DND-41 (cell line): ENCODE measurements around the gene IFT122.

ENCODE experiments used
- ATAC-seq: fragments of 200-7000 bp; cut with Tn5 transposase; 3 replicates; pipeline ENCODE4 v1.9.1; 2021; ENCODE audit warnings: low read depth; ENCODE audit not compliant: insufficient read depth
- DNase-seq: peaks from one replicate; pipeline ENCODE4 v3.0.0-alpha.2; 2020
- H2AFZ ChIP-seq: 2 replicates; pipeline ENCODE4 v1.6.0; 2012; ENCODE audit warnings: low read depth, low read length
- H3K27ac ChIP-seq: 2 replicates; pipeline ENCODE4 v1.5.1; 2012; ENCODE audit warnings: low read length, inconsistent platforms
- H3K27me3 ChIP-seq: fragments of 200-600 bp; sonication (generic); 2 replicates; pipeline ENCODE4 v1.6.0; 2012; ENCODE audit warnings: low read length, mild to moderate bottlenecking, inconsistent platforms; ENCODE audit not compliant: insufficient read depth, poor library complexity
- H3K36me3 ChIP-seq: 2 replicates; pipeline ENCODE4 v1.5.1; 2012; ENCODE audit warnings: low read length, inconsistent platforms; ENCODE audit not compliant: insufficient read depth
- H3K4me1 ChIP-seq: 2 replicates; pipeline ENCODE4 v1.5.1; 2012; ENCODE audit warnings: mild to moderate bottlenecking, low read length; ENCODE audit not compliant: insufficient read depth
- H3K4me2 ChIP-seq: 2 replicates; pipeline ENCODE4 v1.6.0; 2012; ENCODE audit warnings: mild to moderate bottlenecking, moderate library complexity, low read length, inconsistent platforms; ENCODE audit not compliant: insufficient read depth
- H3K4me3 ChIP-seq, 2 experiments: fragments of 200-600 bp in 1 of 2; shearing (Covaris generic) in 1 of 2; 2 replicates each; pipeline ENCODE4 v1.5.1; 2012 to 2016; ENCODE audit warnings: inconsistent platforms in 2 of 2, low read length in 2 of 2, mild to moderate bottlenecking in 2 of 2, low read depth in 1 of 2, moderate library complexity in 1 of 2
- H3K79me2 ChIP-seq: 2 replicates; pipeline ENCODE4 v1.6.0; 2012; ENCODE audit warnings: low read length, inconsistent platforms; ENCODE audit not compliant: insufficient read depth
- H3K9ac ChIP-seq: 2 replicates; pipeline ENCODE4 v1.6.0; 2012; ENCODE audit warnings: low read depth, mild to moderate bottlenecking, inconsistent platforms, low read length, moderate library complexity
- H3K9me3 ChIP-seq: 2 replicates; pipeline ENCODE4 v1.5.1; 2012; ENCODE audit warnings: low read length, moderate library complexity, mild to moderate bottlenecking, inconsistent platforms; ENCODE audit not compliant: insufficient read depth, severe bottlenecking
- H4K20me1 ChIP-seq: 2 replicates; pipeline ENCODE4 v1.6.0; 2012; ENCODE audit warnings: low read length; ENCODE audit not compliant: insufficient read depth
- EZH2 ChIP-seq: IDR thresholded peaks from 3 replicates; pipeline ENCODE4 v1.6.1; 2012; ENCODE audit warnings: borderline replicate concordance, low read depth, mild to moderate bottlenecking, moderate library complexity, low read length, inconsistent platforms; ENCODE audit not compliant: severe bottlenecking
- TF ChIP-seq, protein P1 (sequence below): IDR thresholded peaks from 2 replicates; pipeline ENCODE4 v1.5.1; 2012; ENCODE audit warnings: borderline replicate concordance, low read length, moderate library complexity, mild to moderate bottlenecking; ENCODE audit not compliant: poor library complexity, severe bottlenecking; ENCODE audit errors: extremely low read depth

IFT122 gene

DNA sequence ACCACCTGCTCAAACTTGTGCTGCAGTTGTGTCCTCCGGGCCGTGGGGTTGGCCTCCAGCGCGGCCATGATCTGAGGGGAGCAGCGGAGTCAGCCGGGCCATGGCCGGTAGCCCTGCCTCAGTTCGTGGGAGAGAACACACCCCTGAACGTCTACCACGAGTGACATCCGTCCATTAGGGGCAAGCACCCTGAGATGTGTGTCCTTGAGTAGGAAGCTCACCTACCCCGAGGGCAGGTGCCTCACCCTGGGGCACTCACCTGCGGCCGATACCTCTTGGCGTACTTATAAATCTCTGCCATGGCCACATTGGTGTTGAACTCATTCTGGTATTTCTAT is 116.3 kb downstream of the IFT122 start:
- no peak overlapping the region for H3K27ac ChIP-seq
- no peak overlapping the region for H2AFZ ChIP-seq
- no peak overlapping the region for H3K9ac ChIP-seq
- ATAC-seq, result no peak
- peaks cover 66% of the 10 kb centered on the region for H3K36me3 ChIP-seq
- no peak for TF ChIP-seq EZH2
- TF ChIP-seq, protein P1, sequence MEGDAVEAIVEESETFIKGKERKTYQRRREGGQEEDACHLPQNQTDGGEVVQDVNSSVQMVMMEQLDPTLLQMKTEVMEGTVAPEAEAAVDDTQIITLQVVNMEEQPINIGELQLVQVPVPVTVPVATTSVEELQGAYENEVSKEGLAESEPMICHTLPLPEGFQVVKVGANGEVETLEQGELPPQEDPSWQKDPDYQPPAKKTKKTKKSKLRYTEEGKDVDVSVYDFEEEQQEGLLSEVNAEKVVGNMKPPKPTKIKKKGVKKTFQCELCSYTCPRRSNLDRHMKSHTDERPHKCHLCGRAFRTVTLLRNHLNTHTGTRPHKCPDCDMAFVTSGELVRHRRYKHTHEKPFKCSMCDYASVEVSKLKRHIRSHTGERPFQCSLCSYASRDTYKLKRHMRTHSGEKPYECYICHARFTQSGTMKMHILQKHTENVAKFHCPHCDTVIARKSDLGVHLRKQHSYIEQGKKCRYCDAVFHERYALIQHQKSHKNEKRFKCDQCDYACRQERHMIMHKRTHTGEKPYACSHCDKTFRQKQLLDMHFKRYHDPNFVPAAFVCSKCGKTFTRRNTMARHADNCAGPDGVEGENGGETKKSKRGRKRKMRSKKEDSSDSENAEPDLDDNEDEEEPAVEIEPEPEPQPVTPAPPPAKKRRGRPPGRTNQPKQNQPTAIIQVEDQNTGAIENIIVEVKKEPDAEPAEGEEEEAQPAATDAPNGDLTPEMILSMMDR, result no peak
- H3K4me3 ChIP-seq, result no peak overlapping the region
- no peaks in the 10 kb centered on the region for H3K4me1 ChIP-seq
- no peaks in the 10 kb centered on the region for H3K79me2 ChIP-seq
- no peak overlapping the region for H3K4me2 ChIP-seq
- peaks cover 5% of the 10 kb centered on the region for H4K20me1 ChIP-seq
- H3K9me3 ChIP-seq, result no peaks in the 10 kb centered on the region
- DNase-seq, result no peak
- no peaks in the 10 kb centered on the region for H3K27me3 ChIP-seq

DNA sequence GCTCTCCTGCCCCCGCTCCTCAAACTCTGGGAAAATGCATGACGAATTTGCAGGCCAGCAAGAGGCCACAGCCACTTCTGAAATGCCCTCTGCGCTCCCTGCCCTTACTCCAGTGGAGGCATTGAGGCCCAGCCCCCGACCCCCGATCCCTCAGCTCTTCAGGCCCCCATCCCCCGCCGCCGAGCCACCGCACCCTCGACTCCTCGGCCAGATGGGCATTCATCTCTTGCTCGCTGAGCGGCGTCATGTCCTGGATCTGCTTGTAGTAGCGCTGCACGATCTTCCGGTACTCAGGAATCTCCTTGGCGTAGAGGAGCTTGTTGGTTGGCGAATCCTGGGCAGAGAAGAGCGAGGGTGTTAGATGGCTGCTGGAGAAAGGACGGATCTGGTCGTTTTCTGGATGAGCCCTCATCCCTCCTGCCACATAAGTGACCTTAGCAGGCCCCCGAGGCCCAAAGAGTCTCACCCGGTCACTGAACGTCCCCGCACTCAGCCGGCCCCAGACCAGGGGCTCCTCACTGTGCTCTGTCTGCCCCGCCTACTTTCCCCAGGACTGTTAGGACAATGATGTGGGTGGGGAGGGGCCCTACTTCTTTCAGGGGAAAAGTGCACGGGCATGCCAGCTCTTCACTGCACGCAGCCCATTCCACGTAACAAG is 117.0 kb downstream of the IFT122 start:
- no peaks in the 10 kb centered on the region for H3K27me3 ChIP-seq
- no peak overlapping the region for H3K27ac ChIP-seq
- peaks cover 72% of the 10 kb centered on the region for H3K36me3 ChIP-seq
- DNase-seq, result no peak
- no peak overlapping the region for H2AFZ ChIP-seq
- no peak overlapping the region for H3K4me3 ChIP-seq
- no peaks in the 10 kb centered on the region for H3K9me3 ChIP-seq
- no peak overlapping the region for H3K9ac ChIP-seq
- H3K4me2 ChIP-seq, result no peak overlapping the region
- TF ChIP-seq, protein P1, result no peak
- no peak for TF ChIP-seq EZH2
- no peaks in the 10 kb centered on the region for H3K4me1 ChIP-seq
- peaks cover 5% of the 10 kb centered on the region for H4K20me1 ChIP-seq
- H3K79me2 ChIP-seq, result no peaks in the 10 kb centered on the region
- ATAC-seq, result no peak

DNA sequence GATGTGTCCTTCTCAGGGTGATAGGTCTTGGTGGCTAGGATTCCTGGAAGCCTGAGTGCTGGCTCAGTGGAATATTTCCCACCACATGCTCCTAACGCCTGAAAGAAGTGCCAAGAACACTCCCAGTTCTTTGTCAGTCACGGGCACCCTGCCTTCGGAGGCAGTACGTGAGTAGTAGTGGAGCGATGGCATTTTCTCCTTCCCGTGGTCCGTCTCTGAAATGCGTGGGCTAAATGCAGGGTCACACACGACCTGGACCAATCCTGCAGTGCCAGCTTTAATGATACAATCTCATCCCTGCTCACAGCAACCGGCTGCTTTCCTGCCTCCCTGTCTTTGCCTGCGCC is 117.5 kb downstream of the IFT122 start:
- Histone ChIP-seq H3K27ac (no peak overlapping the region), H3K9me3 (no peaks in the 10 kb centered on the region), H3K9ac (no peak overlapping the region), H3K36me3 (peaks cover 77% of the 10 kb centered on the region), H3K79me2 (no peaks in the 10 kb centered on the region), H3K4me3 (no peak overlapping the region), H3K27me3 (no peaks in the 10 kb centered on the region), H3K4me1 (no peaks in the 10 kb centered on the region), H4K20me1 (peaks cover 5% of the 10 kb centered on the region), H3K4me2 (no peak overlapping the region), H2AFZ (no peak overlapping the region)
- no peak for ATAC-seq
- no peak for TF ChIP-seq EZH2
- TF ChIP-seq, protein P1, result no peak
- no peak for DNase-seq
